NCI-H1092 treated with DMSO at 0.1 percent for 48 hours (cell line): ENCODE data around the gene ANKS6.

Source experiments
- DNase-seq: peaks from one replicate; lab custom pipeline; 2025; lab: John Stamatoyannopoulos, UW

The ANKS6 gene

DNA sequence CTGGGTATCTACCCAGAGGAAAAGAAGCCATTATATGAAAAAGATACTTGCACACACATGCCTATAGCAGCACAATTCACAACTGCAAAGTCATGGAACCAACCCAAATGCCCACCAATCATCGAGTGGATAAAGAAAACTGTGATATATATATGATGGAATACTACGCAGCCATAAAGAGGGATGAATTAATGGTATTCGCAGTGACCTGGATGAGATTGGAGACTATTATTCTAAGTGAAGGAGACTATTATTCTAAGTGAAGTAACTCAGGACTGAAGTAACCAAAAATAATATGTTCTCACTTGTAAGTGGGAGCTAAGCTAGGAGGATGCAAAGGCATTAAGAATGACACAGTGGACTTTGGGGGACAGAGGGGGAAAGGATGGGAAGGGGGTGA lies 57.6 kb downstream of the ANKS6 start:
- no peak for DNase-seq

DNA sequence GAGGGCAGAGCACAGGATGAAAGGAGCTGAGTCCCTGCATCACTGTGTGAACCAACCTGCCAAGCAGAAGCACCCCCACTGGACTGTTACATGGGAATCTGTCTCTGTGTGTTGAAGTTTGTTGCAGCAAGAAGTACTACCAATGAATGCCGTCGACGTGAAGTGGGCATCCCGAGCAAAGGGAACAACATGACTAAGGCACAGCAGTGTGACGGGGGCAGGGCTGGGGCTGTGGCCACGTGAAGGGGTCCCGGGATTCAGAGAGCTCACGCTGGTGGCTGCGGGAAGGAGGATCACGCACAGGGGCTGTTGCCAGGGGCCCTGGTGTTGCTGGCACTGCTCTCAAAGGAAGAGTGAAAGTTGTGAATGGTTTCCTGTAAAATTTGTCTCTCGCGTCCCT lies 60.1 kb downstream of the ANKS6 start:
- no peak for DNase-seq

DNA sequence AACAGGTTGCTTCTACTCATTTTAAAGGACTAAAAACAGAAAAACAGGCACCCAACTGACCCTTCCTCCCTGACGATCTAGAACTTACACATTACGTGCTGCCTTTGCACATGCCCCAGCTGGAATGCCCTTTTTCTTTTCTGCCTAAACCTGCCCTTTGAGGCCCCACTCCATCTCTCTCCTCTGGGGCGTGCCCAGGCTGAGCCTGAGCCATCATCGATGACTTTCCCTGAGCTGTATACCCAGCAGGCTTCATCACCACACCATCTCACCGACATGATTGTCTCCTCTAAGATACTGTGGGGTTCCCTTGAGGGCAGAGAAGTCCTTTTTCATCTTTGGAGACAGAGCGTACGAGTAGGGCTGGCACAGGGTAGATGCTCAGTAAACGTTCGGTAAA lies 63.6 kb downstream of the ANKS6 start:
- no peak for DNase-seq

DNA sequence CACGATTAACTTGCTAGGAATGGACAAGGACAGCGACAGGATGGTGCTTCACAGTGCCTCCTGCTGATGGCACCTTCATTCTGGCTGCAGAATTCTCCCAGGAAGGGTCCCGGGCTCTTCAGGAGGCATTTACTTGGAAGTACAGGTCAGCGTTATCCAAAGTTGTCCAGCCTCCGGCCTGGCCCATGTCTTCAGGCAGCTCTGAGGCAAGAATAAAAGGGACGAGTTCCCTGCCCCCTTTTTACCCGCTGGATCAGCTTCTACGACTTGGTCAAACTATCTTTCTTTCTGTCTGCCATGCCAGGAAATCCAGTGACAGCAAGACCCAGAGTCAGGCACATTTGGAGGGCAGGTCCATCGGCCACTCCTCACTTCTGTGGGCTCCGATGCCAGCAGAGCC lies 64.3 kb downstream of the ANKS6 start:
- no peak for DNase-seq

DNA sequence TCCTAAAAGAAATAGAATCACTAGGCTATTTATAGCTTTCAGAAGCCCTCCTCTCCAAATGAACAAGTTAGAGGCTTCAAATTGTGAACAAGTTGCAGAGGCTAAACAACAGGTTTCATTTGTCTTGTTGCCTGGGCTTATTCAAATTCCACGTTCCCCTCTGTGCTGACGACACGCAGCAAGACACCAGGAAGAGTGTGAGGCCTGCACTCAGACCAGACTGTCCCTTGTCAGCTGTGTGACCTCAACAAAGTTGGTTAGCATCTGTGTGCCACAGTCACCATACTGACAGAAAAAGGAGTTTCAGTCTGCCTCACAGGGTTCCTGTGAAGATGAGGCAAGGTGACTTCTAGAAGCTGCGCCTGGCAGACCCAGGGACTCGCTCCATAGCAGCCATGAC lies 65.5 kb downstream of the ANKS6 start:
- no peak for DNase-seq

DNA sequence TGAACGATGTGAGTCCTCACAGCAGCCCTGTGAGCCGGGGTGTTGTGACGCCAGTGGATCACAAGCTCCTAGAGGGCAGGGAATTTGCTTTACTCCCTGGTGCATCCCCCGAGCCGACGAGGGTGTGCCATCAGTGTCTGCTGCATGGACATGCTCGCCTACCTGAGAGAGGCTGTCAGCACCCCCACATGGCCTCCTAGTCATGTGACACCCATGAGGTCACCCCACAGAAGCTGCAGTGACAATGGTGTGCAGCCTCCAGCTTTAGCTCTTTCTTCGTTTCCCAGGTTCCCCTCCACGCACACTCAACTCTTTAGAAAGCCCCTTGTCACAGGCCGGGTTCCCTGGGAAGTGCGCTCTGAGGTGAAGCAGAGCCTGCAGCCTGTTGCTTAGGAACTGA lies 67.9 kb downstream of the ANKS6 start:
- no peak for DNase-seq

DNA sequence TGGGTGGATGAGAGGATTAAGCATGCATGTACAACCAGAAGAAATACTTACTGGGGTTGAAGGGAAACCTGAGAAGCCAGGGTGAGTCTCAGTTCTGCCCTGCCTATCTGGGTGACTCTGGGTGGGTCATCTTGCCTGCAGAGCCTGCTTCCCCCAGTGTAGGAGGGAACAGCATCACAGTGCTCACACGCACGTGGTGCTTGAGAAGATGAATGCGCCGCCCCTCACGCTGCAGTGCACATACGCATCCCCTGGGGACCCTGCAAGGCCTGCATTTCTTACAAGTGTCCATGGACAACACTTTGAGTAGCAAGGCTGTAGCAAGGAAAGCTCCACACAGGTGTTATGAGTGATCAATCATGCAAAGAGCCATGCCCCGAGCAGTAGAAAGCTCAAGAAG lies 68.9 kb downstream of the ANKS6 start:
- no peak for DNase-seq

DNA sequence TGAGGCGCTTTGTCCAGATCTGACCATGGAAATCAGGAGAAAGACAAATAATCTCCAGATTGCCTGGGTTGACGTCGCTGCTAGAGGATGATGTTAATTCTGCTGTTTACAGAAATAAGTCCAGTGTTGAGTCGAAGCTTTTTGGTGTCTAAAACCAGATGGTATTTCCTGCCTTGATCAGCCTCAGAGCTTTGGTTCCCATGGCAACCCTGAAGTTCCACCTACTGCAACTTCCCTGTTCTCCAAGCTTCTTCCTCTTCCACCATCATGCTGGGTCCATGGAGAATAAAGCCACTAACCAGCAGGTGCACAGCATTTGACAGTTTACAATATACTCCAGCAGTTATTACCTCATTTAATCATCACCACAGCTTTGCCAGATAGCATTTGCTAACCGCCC lies 69.6 kb downstream of the ANKS6 start:
- no peak for DNase-seq

DNA sequence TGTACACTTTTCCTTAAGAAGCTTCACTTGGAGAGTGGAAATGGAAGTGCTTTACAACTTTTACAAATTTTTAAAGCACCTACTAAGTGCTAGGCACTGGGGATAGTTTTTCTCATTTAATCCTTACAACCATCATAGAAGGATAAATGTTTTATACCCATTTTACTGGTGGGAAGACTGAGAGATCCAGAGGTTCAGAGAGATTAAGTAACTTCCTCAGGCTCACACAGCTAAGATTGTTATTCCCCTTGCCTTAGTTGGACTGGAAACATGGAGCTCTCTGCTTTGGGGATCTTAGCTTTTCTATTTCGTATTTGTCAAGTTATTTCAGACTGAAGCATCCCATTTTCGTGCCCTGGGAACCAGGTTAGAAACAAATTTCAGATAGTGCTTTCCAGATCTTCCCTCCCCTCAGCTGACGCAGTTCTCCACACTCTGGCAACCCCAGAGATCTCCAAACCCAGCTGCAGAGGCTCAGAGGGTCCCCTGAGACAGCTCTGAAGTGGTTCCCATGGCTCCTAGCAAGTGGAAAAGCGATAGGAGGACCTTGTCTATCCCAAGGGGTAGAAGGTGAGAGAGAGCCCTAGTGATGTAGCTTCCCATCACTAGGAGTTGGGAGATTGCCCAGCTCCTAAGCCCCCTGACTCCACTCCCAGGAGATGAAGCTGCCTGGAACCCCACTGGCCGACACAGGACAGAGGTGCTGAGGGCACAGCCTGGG lies 71.4 kb downstream of the ANKS6 start:
- peak; percentile 4 for DNase-seq

DNA sequence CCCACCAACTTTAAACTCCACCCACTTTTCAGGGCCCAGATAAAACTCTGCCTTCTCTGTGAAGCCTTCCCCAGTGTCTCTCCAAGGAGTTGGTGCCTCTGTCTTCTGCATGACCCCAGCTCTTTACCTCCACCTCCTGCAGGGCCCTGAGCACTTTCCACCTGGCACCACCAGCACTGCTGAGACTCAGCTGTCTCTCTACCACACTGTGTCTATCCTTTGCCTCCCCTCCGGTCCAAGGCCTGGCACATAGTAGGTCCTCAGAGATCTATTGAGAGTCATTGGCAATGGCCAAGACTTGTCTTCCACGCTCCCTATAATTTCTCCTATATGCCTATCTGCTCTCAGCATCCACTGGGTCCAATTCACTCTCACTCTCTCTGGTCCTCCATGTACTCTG lies 74.7 kb downstream of the ANKS6 start:
- no peak for DNase-seq

DNA sequence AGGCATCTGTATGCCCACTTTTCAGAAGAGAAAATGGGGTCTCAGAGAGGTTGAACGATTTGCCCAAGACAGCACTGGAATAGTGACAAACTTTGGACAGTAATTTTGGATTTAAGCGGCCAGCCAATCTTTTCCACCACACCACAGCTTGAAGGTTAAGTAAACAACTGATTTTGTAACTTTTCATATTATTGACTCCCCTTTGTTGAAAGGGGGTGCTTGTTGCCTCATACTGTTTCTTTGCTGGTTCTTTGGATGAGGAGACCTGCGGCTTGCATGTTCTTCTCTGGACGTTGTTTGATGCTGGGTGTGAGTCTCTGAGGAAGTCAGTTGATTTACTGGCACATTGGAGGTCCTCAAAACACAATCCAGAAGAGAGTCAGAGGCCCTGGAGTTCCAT lies 76.0 kb downstream of the ANKS6 start:
- no peak for DNase-seq

DNA sequence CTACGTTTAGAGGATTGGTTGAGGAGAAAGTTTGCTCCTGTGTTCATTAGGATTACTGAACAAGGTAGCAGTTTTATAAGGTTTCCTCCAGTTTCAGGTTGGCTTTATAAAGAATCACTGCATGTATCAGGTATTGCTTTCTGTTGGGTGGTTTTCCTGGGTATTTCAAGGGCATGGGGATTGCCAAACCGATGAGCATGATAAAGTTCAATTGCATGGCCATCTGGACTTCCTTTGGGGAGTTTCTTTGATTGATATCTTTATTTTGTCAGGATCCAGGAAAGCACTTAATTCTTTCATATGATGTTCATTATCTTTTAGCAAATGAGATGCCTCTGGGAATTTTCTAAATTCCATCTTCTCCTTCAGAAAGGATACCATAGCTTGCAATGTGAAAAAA lies 77.3 kb downstream of the ANKS6 start:
- DNase-seq = no peak

DNA sequence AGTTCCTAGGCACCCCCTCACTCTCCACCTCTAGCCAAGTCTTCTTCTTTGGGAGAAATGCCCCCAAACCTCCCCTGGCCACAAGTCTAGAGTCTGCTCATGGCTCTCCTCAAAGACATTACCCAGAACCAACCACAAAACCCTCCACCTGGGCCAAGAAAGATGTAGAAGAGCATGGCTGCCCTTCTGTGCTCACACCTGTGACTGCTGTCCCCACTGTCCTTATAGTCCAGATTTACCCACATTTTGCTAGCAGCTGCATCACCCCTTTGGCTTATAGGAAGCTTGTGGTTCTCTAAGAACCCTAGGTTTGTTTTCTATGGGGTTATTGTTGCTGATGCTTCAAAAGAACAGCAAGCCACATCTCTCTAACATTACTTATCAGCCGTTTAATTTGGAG lies 81.5 kb downstream of the ANKS6 start:
- no peak for DNase-seq

DNA sequence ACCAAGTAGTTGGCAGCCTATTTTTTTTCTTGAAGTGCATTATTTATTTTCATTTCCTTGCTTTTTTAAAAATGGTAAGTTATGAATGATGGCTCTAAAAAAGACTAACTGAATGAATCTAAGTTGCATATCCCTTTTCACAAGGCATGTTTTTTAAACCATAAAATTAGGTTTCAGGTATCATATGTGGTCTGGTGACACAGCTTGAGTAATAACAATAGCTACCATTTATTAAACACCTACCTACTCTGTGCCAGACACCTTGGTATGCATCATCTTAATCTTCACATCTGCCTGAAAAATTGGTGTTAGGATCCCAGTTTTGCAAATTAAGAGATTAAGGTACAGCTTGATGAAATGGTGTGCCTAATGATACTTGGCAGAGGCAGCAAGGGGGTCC lies 83.4 kb downstream of the ANKS6 start:
- no peak for DNase-seq

DNA sequence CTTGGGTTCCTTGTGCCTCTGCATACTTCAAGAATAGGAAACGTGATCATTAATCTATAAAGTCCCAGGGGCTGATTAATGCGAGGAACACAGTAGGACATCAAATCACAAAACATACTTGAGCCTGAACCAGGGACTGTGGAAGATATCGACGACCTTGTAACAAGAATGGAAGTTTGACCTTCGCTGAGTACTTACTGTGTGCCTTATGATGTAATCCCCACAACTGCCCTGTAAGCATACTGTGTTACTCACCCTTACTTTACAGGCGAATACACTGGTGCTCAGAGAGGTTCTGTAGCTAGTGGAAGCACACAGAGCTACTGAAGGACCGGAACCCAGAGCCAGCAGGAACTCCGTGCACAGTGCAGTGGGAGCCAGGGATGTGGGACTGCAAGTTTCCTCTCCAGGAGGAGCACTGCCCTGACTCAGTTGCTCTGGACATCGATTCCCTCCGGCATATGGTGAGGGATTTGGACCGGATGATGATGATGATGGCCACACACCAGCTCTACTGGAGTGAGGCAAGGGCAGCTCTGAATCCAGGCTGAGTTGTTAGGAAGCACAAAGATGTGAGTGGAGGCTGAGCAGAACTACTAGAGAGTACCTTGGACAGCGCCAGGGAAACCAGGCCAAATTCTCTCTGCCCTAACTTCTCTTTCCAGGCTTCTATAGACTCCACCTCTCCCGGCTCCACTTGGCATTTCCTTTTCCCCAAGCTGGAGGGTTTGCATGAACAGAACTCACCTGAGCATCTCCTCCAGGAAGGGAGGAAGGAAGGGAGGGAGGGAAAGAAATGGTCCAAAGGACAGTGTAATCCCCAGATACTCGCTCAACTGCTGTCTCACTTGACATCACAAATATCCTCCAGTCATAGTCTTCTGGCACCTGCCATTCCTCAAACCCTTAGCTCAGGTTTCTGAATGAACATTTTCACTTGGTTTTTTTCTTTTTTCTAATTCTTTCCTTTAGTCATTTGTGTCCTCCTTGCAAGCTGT lies 86.1 kb downstream of the ANKS6 start:
- no peak for DNase-seq

DNA sequence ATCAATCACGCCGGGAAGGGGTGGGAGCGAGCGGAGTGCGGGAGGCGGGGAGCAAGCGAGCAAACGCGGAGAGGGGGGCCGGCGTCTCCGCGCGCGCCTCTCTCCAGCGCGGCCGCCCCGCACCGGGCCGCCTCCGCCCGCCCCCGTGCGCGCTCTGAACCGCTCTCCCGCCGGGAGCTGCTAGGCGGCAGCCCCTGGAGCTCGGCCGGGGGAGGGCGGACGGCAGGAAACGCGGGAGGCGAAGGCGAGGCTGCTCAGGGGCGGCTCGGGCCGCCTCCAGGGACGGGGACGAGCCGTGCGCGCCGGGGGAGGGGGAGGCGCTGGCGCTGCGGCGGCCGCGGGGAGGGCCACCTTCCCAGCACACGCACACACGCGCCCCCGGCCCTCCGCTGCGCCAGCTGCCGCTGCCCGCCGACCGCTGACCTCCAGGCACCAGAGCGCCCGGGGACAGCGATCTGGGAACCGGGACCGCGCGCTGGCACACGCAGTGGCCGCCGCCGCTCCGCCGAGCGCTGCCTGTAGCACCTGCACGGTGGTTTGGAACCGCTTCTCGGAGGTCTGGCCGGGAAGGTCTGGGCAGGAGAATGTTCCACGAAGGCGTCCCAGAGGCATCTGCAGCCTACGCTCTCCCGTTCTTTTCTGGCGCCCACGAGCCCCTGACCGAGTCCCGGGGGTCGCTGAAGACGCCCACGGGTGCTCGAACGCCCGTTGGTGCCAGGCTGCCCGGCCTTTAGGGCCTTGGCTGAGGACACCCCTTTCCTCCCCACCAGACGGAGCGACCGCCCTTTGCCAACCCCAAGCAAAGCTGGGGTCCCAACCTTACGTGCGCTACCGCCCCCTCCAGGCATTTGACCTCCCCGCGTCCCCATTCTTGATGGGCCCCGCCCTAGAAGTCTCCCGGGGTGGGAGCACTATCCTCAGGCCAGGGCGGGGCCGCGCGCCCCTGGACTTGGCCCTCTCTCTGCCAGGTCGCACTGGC lies 87.1 kb downstream of the ANKS6 start, which contains the start of gene GABBR2:
Gene GABBR2, minus strand, starts transcription at position 3 of the 979 bp plus-strand sequence. CDS start 198 bp downstream, outside the sequence.
- peak; percentile 45 for DNase-seq

DNA sequence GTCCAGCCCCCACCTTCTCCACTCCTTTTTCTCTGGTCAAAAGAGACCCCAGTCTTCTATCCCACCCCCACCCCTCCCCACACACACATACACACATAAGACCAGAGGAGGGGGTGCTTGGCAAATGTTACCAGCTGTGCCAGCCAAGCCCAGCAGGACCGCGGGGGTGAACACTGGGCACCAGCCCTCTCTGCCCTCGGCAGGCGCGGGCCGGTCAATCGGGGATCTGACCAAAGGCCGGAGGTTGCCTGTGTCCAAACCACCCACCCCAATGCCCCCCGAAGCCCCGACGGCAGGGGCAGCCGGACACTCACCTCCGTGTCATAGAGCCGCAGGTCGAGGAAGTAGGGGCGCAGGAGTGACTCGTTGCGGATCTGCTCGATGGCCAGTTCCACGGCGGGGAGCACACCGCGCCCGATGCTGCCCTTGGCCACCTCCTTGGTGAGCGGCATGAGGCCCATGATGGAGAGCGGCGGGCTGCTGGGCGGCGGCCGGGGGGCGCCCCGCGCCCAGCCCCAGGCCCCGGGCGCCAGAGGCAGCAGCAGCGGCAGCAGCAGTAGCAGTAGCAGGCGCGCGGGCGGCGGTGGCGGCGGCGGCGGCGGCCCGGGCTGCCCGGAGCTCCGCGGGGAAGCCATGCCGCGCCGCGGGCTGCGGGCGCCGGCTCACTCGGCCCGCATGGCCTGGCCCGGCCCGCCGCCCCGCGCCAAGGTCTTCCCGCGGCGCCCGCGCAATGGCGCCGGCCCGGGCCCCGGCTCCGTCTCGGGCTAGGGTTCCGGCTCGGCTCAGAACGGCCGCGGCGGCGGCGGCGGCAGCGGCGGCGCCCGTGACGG lies 88.0 kb downstream of the ANKS6 start:
- DNase-seq = peak; percentile 6

DNA sequence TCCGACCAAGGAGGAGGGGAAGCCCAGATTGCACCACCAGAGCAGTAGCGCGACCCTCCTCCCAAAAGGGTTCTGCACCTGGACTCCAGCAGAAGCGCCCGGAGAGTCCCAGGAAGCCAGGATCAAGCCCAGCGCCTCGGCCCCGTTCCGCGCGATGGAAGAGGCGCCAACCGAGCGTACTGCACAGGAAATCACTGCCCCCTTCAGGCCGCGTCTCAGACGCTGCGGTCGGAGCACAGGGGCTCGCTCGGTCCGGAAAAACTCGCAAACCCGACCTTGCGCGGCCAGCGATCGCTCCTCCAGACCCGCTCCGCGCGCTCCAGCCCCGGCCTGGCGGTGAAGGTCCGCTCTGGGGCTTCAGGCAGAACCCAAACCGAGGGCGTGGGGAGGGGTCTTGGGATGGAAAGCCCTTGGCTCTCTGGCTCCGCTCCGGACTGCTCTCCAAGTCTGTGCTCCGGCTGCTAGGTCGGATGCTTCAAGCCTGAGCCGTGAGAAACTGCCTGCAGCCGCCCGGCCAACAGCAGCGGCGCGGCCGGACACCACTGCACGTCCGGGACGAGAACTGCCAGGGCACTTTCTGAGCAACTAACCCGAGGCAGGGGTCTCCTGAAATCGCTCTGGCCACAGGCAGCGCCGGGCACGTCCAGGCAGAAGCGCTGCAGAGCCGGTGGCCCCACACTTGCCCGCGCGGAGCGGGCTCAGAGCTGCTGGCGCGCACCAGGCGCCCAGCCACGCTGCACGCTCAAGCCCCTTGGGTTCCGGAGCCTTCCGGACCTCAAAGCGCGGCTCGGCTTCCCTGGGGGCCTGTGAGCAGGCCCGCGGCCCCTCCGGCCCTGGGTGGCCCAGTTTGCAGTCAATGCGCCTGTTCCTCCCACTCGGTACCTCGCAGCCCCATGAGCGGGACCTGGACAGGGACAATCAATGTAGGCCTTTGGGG lies 88.9 kb downstream of the ANKS6 start:
- DNase-seq = peak; percentile 88

DNA sequence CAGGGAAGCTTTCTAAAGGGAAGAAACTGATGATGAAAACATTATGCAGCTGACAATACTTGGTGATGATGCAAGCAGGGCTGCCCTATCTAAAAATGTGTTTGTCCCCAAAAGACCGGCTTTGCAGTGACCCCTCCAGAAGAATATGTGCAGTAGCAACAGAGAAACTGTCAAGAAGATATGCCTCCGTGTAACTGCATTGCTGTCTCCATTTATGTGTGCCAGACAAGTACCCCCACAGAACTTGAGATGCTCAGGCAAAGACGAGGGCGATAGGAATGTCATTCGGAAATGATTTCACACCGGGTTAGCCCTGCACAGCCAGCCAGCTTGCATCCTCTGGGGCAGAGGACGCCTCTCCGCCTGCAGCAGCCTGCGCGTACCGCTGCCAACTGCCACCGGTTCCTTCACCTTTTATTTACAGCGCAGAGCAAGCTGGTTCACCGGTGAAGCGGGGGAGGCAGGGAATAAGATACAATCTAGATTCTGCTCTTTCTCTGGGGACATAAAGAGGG lies 89.6 kb downstream of the ANKS6 start:
- peak; percentile 80 for DNase-seq
